OCI-LY7 (cell line): ENCODE measurements around the gene TCF12.

Source experiments
- EZH2phosphoT487 ChIP-seq: fragments of 200-600 bp; sonication (generic); IDR thresholded peaks from 2 replicates; pipeline ENCODE4 v1.6.1; 2018; ENCODE audit warnings: low read depth, borderline replicate concordance, mild to moderate bottlenecking, mixed run types, antibody characterized with exemption, low read length, moderate library complexity, mixed read lengths
- TF ChIP-seq, protein P1 (sequence below): fragments of 200-600 bp; sonication (generic); conservative IDR thresholded peaks from 2 replicates; pipeline ENCODE4 v1.5.1; 2014; ENCODE audit warnings: mild to moderate bottlenecking, antibody characterized with exemption, low read length, moderate library complexity, mixed read lengths

DNA sequence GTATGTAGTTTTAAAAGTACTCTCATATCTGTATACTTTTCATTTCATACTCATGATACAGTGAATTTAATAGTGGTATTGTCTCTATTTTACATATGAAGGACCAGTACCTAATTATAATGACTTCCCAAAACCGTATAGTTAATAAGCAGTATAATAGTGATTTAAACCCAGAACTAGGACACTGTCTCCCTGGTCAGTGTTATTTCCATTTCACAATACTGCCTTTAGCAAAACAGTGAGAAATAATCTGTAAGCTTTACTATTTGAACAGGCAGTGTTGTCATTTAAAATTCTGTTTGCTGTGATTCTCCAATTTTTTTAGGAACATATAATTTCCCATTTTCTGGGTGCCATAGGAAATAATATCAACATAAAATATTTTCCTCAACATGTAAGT lies 116.2 kb downstream of the TCF12 start:
- TF ChIP-seq, protein P1, sequence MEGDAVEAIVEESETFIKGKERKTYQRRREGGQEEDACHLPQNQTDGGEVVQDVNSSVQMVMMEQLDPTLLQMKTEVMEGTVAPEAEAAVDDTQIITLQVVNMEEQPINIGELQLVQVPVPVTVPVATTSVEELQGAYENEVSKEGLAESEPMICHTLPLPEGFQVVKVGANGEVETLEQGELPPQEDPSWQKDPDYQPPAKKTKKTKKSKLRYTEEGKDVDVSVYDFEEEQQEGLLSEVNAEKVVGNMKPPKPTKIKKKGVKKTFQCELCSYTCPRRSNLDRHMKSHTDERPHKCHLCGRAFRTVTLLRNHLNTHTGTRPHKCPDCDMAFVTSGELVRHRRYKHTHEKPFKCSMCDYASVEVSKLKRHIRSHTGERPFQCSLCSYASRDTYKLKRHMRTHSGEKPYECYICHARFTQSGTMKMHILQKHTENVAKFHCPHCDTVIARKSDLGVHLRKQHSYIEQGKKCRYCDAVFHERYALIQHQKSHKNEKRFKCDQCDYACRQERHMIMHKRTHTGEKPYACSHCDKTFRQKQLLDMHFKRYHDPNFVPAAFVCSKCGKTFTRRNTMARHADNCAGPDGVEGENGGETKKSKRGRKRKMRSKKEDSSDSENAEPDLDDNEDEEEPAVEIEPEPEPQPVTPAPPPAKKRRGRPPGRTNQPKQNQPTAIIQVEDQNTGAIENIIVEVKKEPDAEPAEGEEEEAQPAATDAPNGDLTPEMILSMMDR: no peak
- no peak for TF ChIP-seq EZH2phosphoT487
